DND-41 (cell line): ENCODE results near the gene MYO1D.

Experiments
- EZH2 ChIP-seq: IDR thresholded peaks from 3 replicates; pipeline ENCODE4 v1.6.1; 2012; ENCODE audit warnings: borderline replicate concordance, low read depth, mild to moderate bottlenecking, moderate library complexity, low read length, inconsistent platforms; ENCODE audit not compliant: severe bottlenecking
- TF ChIP-seq, protein P1 (sequence below): IDR thresholded peaks from 2 replicates; pipeline ENCODE4 v1.5.1; 2012; ENCODE audit warnings: borderline replicate concordance, low read length, moderate library complexity, mild to moderate bottlenecking; ENCODE audit not compliant: poor library complexity, severe bottlenecking; ENCODE audit errors: extremely low read depth

DNA sequence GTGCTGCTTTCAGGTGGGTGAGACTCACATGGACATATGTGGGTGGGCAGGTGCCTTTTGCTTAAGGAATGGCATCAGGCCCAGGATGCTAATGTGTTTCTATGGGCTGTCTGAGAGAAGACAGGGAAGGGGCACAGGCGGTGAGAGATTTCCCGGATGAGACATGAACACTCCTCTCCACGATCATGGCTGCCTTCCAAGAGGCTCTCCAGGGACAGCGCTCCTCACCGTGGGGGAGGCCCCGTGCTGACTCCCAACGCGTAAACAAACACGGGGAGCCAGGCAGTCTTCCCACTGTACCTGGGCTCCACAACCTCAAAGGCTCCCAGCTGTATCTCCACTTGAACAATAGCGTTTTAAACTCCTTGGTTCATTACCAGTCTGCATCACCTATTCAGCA lies 347.3 kb downstream of the MYO1D start:
- TF ChIP-seq, protein P1, sequence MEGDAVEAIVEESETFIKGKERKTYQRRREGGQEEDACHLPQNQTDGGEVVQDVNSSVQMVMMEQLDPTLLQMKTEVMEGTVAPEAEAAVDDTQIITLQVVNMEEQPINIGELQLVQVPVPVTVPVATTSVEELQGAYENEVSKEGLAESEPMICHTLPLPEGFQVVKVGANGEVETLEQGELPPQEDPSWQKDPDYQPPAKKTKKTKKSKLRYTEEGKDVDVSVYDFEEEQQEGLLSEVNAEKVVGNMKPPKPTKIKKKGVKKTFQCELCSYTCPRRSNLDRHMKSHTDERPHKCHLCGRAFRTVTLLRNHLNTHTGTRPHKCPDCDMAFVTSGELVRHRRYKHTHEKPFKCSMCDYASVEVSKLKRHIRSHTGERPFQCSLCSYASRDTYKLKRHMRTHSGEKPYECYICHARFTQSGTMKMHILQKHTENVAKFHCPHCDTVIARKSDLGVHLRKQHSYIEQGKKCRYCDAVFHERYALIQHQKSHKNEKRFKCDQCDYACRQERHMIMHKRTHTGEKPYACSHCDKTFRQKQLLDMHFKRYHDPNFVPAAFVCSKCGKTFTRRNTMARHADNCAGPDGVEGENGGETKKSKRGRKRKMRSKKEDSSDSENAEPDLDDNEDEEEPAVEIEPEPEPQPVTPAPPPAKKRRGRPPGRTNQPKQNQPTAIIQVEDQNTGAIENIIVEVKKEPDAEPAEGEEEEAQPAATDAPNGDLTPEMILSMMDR: no peak
- TF ChIP-seq EZH2: no peak
